ENCODE measurements around the gene EXOSC7.

DNA sequence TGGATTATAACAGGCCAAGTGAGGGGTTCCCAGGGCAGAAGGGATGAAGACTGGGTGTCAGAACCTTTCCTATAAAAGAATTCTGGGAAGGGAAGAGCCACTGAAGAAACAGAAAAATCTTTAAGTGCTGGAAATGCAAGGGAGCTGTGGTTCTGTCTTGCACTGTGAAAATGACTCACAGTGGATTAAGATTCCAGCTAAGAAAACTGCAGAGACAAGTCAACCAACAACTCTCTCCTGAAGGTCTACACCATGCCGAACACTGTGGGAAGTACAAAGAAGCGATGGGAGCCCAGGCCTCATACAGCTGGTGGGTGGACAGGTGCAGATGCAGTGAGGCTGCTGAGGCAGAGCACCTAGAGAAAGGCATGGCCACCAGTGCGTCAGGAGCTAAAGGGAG lies 27.8 kb upstream of the EXOSC7 start:
- TF ChIP-seq ZFP3 (CRISPR knock-in tag; IDR thresholded peaks at IDR 0.05) (no peak), RARB (CRISPR knock-in tag; IDR thresholded peaks at IDR 0.05) (no peak)
- TF ChIP-seq, protein P1, sequence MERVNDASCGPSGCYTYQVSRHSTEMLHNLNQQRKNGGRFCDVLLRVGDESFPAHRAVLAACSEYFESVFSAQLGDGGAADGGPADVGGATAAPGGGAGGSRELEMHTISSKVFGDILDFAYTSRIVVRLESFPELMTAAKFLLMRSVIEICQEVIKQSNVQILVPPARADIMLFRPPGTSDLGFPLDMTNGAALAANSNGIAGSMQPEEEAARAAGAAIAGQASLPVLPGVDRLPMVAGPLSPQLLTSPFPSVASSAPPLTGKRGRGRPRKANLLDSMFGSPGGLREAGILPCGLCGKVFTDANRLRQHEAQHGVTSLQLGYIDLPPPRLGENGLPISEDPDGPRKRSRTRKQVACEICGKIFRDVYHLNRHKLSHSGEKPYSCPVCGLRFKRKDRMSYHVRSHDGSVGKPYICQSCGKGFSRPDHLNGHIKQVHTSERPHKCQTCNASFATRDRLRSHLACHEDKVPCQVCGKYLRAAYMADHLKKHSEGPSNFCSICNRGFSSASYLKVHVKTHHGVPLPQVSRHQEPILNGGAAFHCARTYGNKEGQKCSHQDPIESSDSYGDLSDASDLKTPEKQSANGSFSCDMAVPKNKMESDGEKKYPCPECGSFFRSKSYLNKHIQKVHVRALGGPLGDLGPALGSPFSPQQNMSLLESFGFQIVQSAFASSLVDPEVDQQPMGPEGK (CRISPR knock-in tag; IDR thresholded peaks at IDR 0.05; ENCODE audit: borderline replicate concordance) = no peak
